Calu3 (cell line): ENCODE data around the gene ME1. TPM values are rescaled to one million over a fixed set of nuclear protein-coding genes. Genes with fewer than 3 reads are reported as not detected.

ENCODE experiments used
- BruUV-seq: library from RNA; stranded (reverse); fragments of 400-500 nt; replicated peaks from 2 replicates; lab custom pipeline; 2021; lab: Mats Ljungman, UMichigan
- CTCF ChIA-PET: fragments of 300-600 bp; sonication (Branson Sonifier 250); formaldehyde crosslinking; loops from one replicate; lab custom pipeline; 2022; ENCODE audit warnings: antibody characterized with exemption; lab: Charles Lee
- DNase-seq: peaks from one replicate; pipeline ENCODE4 v3.0.0; 2022
- H3K27ac Mint-ChIP-seq: one replicate; pipeline ENCODE4 v1.8.0; 2022; ENCODE audit warnings: mixed read lengths; ENCODE audit not compliant: unreplicated experiment
- H3K27me3 Mint-ChIP-seq: one replicate; pipeline ENCODE4 v1.8.0; 2022; ENCODE audit warnings: mixed read lengths; ENCODE audit not compliant: unreplicated experiment
- H3K36me3 Mint-ChIP-seq: one replicate; pipeline ENCODE4 v1.8.0; 2022; ENCODE audit warnings: mild to moderate bottlenecking, moderate library complexity, mixed read lengths; ENCODE audit not compliant: insufficient read depth, unreplicated experiment
- H3K4me1 Mint-ChIP-seq: one replicate; pipeline ENCODE4 v1.8.0; 2022; ENCODE audit warnings: mild to moderate bottlenecking, low read depth, mixed read lengths; ENCODE audit not compliant: unreplicated experiment
- H3K4me3 Mint-ChIP-seq: one replicate; pipeline ENCODE4 v1.8.0; 2022; ENCODE audit warnings: mild to moderate bottlenecking, low read depth, moderate library complexity, mixed read lengths; ENCODE audit not compliant: unreplicated experiment
- H3K9me3 Mint-ChIP-seq: one replicate; pipeline ENCODE4 v1.8.0; 2022; ENCODE audit warnings: low read depth, mixed read lengths; ENCODE audit not compliant: unreplicated experiment
- CTCF ChIP-seq: fragments of 200-600 bp; IDR thresholded peaks from one replicate; pipeline ENCODE4 v1.8.0; 2022; ENCODE audit warnings: antibody characterized with exemption; ENCODE audit not compliant: unreplicated experiment
- intact Hi-C: fragments of 100-400 bp; cut with micrococcal nuclease; formaldehyde crosslinking; loops from one replicate; pipeline ENCODE4 v1.10.0; 2022; ENCODE audit not compliant: unreplicated experiment
- total RNA-seq: library from RNA; stranded (reverse); gene quantifications from 2 replicates; pipeline ENCODE4 v1.2.3, GENCODE V29; 2022

ME1 gene
- total RNA-seq, 1 experiment from 2014 or later, result 14.5 TPM

DNA sequence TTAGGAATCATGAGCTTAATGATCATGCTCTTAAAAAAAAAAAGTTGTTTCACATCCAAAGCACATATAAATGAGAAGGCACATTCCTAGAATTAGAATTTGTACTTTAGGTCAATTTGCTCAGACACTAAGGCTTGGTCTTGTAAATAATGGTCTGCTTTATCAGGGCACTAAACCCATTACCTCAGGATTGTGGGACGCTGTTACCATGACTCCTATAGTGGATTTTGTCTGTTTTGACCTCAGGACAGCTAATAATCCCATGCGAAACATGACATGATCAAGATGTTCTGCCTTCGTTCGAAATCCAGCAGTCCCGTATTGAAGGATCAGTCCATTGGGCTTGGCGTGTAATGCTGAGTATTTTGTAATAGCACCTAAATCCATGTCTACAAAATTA is 240.2 kb downstream of the ME1 start:
- no TSS peak for BruUV-seq
- DNase-seq, result no peak
- no peak for TF ChIP-seq CTCF
- no peak overlapping the region for H3K27ac Mint-ChIP-seq
- H3K9me3 Mint-ChIP-seq, result no peaks in the 10 kb centered on the region
- H3K4me1 Mint-ChIP-seq, result no peaks in the 10 kb centered on the region
- H3K27me3 Mint-ChIP-seq, result no peaks in the 10 kb centered on the region
- peaks cover 47% of the 10 kb centered on the region for H3K36me3 Mint-ChIP-seq
- intact Hi-C loops, result loop anchor here (5.0 kb wide), 2 partner anchors 118 to 943 kb away; partner anchors contain the start of gene IBTK
- CTCF ChIA-PET, result interaction anchor here (0.7 kb wide), 1 partner anchor 793 kb away, joined by 3 read pairs; no protein-coding TSS in a partner anchor
- no peak overlapping the region for H3K4me3 Mint-ChIP-seq

GRCh38 chr6:83188501-83188900 is 242.3 kb downstream of the ME1 start:
- Mint-ChIP-seq H3K27ac (no peak overlapping the region), H3K36me3 (peaks cover 52% of the 10 kb centered on the region), H3K4me1 (no peaks in the 10 kb centered on the region), H3K27me3 (no peaks in the 10 kb centered on the region), H3K9me3 (no peaks in the 10 kb centered on the region), H3K4me3 (no peak overlapping the region)
- CTCF ChIA-PET, result no interaction called here
- intact Hi-C loops, result no loop called here
- TF ChIP-seq CTCF, result no peak
- DNase-seq, result no peak
- BruUV-seq, result no TSS peak

DNA sequence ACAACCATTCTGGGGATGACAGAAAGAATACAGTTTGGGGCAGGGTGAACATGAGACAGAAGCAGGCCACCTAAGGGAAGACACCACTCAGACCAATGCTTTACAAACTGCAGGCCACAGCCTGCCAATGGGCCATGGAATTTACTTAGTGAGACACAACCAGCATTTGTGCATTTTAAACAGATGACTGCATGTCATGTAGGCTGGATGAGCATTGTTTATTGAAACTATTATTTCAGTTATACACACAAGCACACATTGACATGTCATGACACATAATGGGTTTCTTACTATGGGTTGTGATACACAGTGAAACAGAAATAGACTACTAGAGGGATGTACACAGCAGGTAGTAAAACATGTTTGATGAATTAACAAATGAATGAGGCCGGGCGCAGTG is 245.8 kb downstream of the ME1 start:
- no peak overlapping the region for H3K4me3 Mint-ChIP-seq
- TF ChIP-seq CTCF, result no peak
- intact Hi-C loops, result no loop called here
- H3K4me1 Mint-ChIP-seq, result no peaks in the 10 kb centered on the region
- DNase-seq, result no peak
- BruUV-seq, result no TSS peak
- no peak overlapping the region for H3K27ac Mint-ChIP-seq
- CTCF ChIA-PET, result no interaction called here
- no peaks in the 10 kb centered on the region for H3K27me3 Mint-ChIP-seq
- peaks cover 40% of the 10 kb centered on the region for H3K36me3 Mint-ChIP-seq
- no peaks in the 10 kb centered on the region for H3K9me3 Mint-ChIP-seq

GRCh38 chr6:83183082-83183828 is 247.6 kb downstream of the ME1 start:
- CTCF ChIA-PET, result no interaction called here
- Mint-ChIP-seq H3K27me3 (no peaks in the 10 kb centered on the region), H3K36me3 (peaks cover 47% of the 10 kb centered on the region), H3K27ac (no peak overlapping the region), H3K4me1 (no peaks in the 10 kb centered on the region), H3K9me3 (no peaks in the 10 kb centered on the region), H3K4me3 (no peak overlapping the region)
- TF ChIP-seq CTCF, result no peak
- DNase-seq, result no peak
- intact Hi-C loops, result no loop called here
- BruUV-seq, result no TSS peak
